HCT116 (cell line): ENCODE data around the gene TMEM52B. TPM values are rescaled to one million over a fixed set of nuclear protein-coding genes. Genes with fewer than 3 reads are reported as not detected.
"Not testable (repeated sequence)": the region's sequence is repeated elsewhere in the genome, so short reads cannot be mapped to it uniquely, and the experiment has no call there.

Source experiments
- ATAC-seq: fragments of 200-7000 bp; cut with Tn5 transposase; 2 replicates; pipeline ENCODE4 v1.9.1; 2020; ENCODE audit warnings: mild to moderate bottlenecking, moderate library complexity
- BruUV-seq: library from RNA; stranded (reverse); fragments of 400-500 nt; replicated peaks from 2 replicates; lab custom pipeline; 2021; lab: Mats Ljungman, UMichigan
- CTCF ChIA-PET: fragments of 300-600 bp; sonication (Branson Sonifier 250); formaldehyde crosslinking; loops from one replicate; lab custom pipeline; 2021; ENCODE audit warnings: antibody characterized with exemption; lab: Charles Lee
- POLR2A ChIA-PET: fragments of 300-600, 350-600 bp; sonication (Branson Sonifier 250); formaldehyde crosslinking; loops from one replicate; lab custom pipeline; 2021; ENCODE audit warnings: antibody characterized with exemption; lab: Charles Lee
- RAD21 ChIA-PET, 2 experiments: fragments of 300-600 bp; sonication (Branson Sonifier 250); formaldehyde crosslinking; loops; one replicate each; lab custom pipeline; 2023; ENCODE audit warnings: low total read pairs in 2 of 2; ENCODE audit not compliant: uncharacterized antibody in 2 of 2, unreplicated experiment in 2 of 2, low non-redundant PET in 1 of 2; lab: Charles Lee
- DNase-seq: peaks from one replicate; pipeline ENCODE4 v3.0.0-alpha.2; 2010; ENCODE audit warnings: low read depth, low spot score
- H2AFZ ChIP-seq: fragments of 200-600 bp; shearing (Covaris generic), sonication (generic); 2 replicates; pipeline ENCODE4 v1.6.1; 2017; ENCODE audit warnings: low read depth, mixed run types, mixed read lengths, antibody characterized with exemption, low read length; ENCODE audit not compliant: poor library complexity, severe bottlenecking
- H3K27ac ChIP-seq: 2 replicates; pipeline ENCODE4 v1.5.1; 2012; ENCODE audit warnings: low read depth, low read length
- H3K27me3 ChIP-seq: fragments of 200-600 bp; sonication (generic); 2 replicates; pipeline ENCODE4 v1.6.1; 2016; ENCODE audit warnings: mixed run types, low read length, mixed read lengths; ENCODE audit not compliant: insufficient read depth
- H3K36me3 ChIP-seq, 2 experiments: fragments of 200-500 bp in 1 of 2; fragments of 200-600 bp in 1 of 2; sonication (Bioruptor generic) in 1 of 2; sonication (generic) in 1 of 2; 2 replicates each; pipeline versions ENCODE4 v1.5.1 to v1.6.1; 2014 to 2016; ENCODE audit warnings: low read length in 2 of 2, inconsistent platforms in 1 of 2, mixed read lengths in 1 of 2, mixed run types in 1 of 2; ENCODE audit not compliant: insufficient read depth in 2 of 2, control insufficient read depth in 1 of 2
- H3K4me1 ChIP-seq, 2 experiments: fragments of 200-600 bp in 1 of 2; sonication (generic) in 1 of 2; 2 replicates each; pipeline versions ENCODE4 v1.5.1 to v1.6.1; 2012 to 2017; ENCODE audit warnings: low read length in 2 of 2, inconsistent platforms in 1 of 2, mild to moderate bottlenecking in 1 of 2, mixed read lengths in 1 of 2, mixed run types in 1 of 2, moderate library complexity in 1 of 2; ENCODE audit not compliant: insufficient read depth in 2 of 2, control insufficient read depth in 1 of 2
- H3K4me2 ChIP-seq: fragments of 200-600 bp; sonication (generic); 2 replicates; pipeline ENCODE4 v1.6.1; 2017; ENCODE audit warnings: mixed run types, low read length, mixed read lengths
- H3K4me3 ChIP-seq, 2 experiments: fragments of 200-600 bp in 1 of 2; sonication (generic) in 1 of 2; replicated peaks in 1 of 2; 2 replicates each; pipeline ENCODE4 v1.5.1; 2011 to 2016; ENCODE audit warnings: low read length in 2 of 2, control low read depth in 1 of 2, low read depth in 1 of 2, mild to moderate bottlenecking in 1 of 2, mixed read lengths in 1 of 2, mixed run types in 1 of 2
- H3K79me2 ChIP-seq: fragments of 200-600 bp; sonication (generic); 2 replicates; pipeline ENCODE4 v1.6.1; 2017; ENCODE audit warnings: mild to moderate bottlenecking, mixed run types, low read length, moderate library complexity, mixed read lengths; ENCODE audit not compliant: insufficient read depth
- H3K9ac ChIP-seq: fragments of 200-600 bp; sonication (generic); 2 replicates; pipeline ENCODE4 v1.6.1; 2016; ENCODE audit warnings: low read length, mixed read lengths
- H3K9me2 ChIP-seq: fragments of 200-600 bp; sonication (generic), shearing (Covaris generic); 2 replicates; pipeline ENCODE4 v1.6.1; 2017; ENCODE audit warnings: mixed run types, mild to moderate bottlenecking, moderate library complexity; ENCODE audit not compliant: insufficient read depth
- H3K9me3 ChIP-seq, 2 experiments: fragments of 200-500 bp in 1 of 2; fragments of 200-600 bp in 1 of 2; sonication (Bioruptor generic) in 1 of 2; sonication (generic) in 1 of 2; 2 replicates each; pipeline ENCODE4 v1.6.1; 2014 to 2017; ENCODE audit warnings: low read length in 2 of 2, mixed read lengths in 2 of 2, inconsistent platforms in 1 of 2, low read depth in 1 of 2, mild to moderate bottlenecking in 1 of 2, mixed run types in 1 of 2, moderate library complexity in 1 of 2; ENCODE audit not compliant: control insufficient read depth in 1 of 2, insufficient read depth in 1 of 2
- H4K20me1 ChIP-seq: fragments of 200-600 bp; sonication (generic), shearing (Covaris generic); 2 replicates; pipeline ENCODE4 v1.6.1; 2017; ENCODE audit warnings: mixed run types, mild to moderate bottlenecking, moderate library complexity; ENCODE audit not compliant: insufficient read depth
- TCF7L2 ChIP-seq: IDR thresholded peaks from 2 replicates; pipeline ENCODE4 v1.7.0; 2011; ENCODE audit warnings: borderline replicate concordance, inconsistent platforms; ENCODE audit not compliant: insufficient read depth, insufficient read length; ENCODE audit errors: extremely low read depth
- intact Hi-C: fragments of 100-400 bp; cut with micrococcal nuclease; formaldehyde crosslinking; loops from 2 replicates; pipeline ENCODE4 v1.10.0; 2022
- total RNA-seq: library from RNA; stranded (reverse); gene quantifications from one replicate; pipeline ENCODE4 v1.2.1, GENCODE V29; 2021; ENCODE audit not compliant: unreplicated experiment
- TF ChIP-seq, protein P1 (sequence below), 3 experiments: fragments of 200-600 bp in 1 of 3; sonication (generic) in 1 of 3; IDR thresholded peaks in 2 of 3; conservative IDR thresholded peaks in 1 of 3; 2 replicates each; pipeline ENCODE4 v1.5.1; 2012 to 2017; ENCODE audit warnings: low read depth in 2 of 3, low read length in 2 of 3, antibody characterized with exemption in 1 of 3, borderline replicate concordance in 1 of 3, control low read depth in 1 of 3, mild to moderate bottlenecking in 1 of 3, mixed read lengths in 1 of 3, mixed run types in 1 of 3, moderate library complexity in 1 of 3; ENCODE audit not compliant: insufficient read depth in 1 of 3

TMEM52B gene
- total RNA-seq, 1 experiment from 2014 or later: not detected

GRCh38 chr12:10225426-10225825 is 46.6 kb downstream of the TMEM52B start:
- H3K27ac ChIP-seq, RAD21 ChIA-PET, H3K4me3 ChIP-seq, BruUV-seq, DNase-seq, H4K20me1 ChIP-seq, H3K27me3 ChIP-seq, CTCF ChIA-PET, H3K9ac ChIP-seq, H2AFZ ChIP-seq, intact Hi-C loops, H3K9me2 ChIP-seq, H3K4me1 ChIP-seq, H3K9me3 ChIP-seq, H3K4me2 ChIP-seq, POLR2A ChIA-PET, H3K79me2 ChIP-seq, ATAC-seq: not testable (repeated sequence)
- peaks cover 21 to 29% of the 10 kb centered on the region in 2 experiments for H3K36me3 ChIP-seq

GRCh38 chr12:10226086-10226485 is 47.3 kb downstream of the TMEM52B start:
- H3K27ac ChIP-seq: no peak overlapping the region
- no peak overlapping the region for H2AFZ ChIP-seq
- H3K4me1 ChIP-seq: no peaks in the 10 kb centered on the region
- no TSS peak for BruUV-seq
- no peak for TF ChIP-seq TCF7L2
- TF ChIP-seq, protein P1, sequence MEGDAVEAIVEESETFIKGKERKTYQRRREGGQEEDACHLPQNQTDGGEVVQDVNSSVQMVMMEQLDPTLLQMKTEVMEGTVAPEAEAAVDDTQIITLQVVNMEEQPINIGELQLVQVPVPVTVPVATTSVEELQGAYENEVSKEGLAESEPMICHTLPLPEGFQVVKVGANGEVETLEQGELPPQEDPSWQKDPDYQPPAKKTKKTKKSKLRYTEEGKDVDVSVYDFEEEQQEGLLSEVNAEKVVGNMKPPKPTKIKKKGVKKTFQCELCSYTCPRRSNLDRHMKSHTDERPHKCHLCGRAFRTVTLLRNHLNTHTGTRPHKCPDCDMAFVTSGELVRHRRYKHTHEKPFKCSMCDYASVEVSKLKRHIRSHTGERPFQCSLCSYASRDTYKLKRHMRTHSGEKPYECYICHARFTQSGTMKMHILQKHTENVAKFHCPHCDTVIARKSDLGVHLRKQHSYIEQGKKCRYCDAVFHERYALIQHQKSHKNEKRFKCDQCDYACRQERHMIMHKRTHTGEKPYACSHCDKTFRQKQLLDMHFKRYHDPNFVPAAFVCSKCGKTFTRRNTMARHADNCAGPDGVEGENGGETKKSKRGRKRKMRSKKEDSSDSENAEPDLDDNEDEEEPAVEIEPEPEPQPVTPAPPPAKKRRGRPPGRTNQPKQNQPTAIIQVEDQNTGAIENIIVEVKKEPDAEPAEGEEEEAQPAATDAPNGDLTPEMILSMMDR (IDR thresholded peaks at IDR 0.05 in 2 of 3, conservative IDR thresholded peaks at IDR 0.05 in 1 of 3; ENCODE audit: borderline replicate concordance in 1 of 3, insufficient read depth in 1 of 3, low read depth in 2 of 3, low read length in 2 of 3): no peak
- no peaks in the 10 kb centered on the region for H4K20me1 ChIP-seq
- no peaks in the 10 kb centered on the region for H3K9me2 ChIP-seq
- H3K4me2 ChIP-seq: no peak overlapping the region
- DNase-seq: no peak
- H3K79me2 ChIP-seq: no peaks in the 10 kb centered on the region
- ChIA-PET RAD21 (no interaction called here), POLR2A (no interaction called here), CTCF (no interaction called here)
- peaks cover 18 to 22% of the 10 kb centered on the region in 2 experiments for H3K36me3 ChIP-seq
- ATAC-seq: no peak
- H3K9me3 ChIP-seq: no peaks in the 10 kb centered on the region
- no peak overlapping the region for H3K9ac ChIP-seq
- no peaks in the 10 kb centered on the region for H3K27me3 ChIP-seq
- H3K4me3 ChIP-seq: no peak overlapping the region
- intact Hi-C loops: no loop called here
